HEK293 (cell line): ENCODE measurements around the gene MAGI2.

ENCODE experiments used
- BCL11B ChIP-seq: fragments of 450-650 bp; formaldehyde crosslinking; IDR thresholded peaks from 2 replicates; pipeline ENCODE4 v1.5.1; 2016; ENCODE audit warnings: low read depth, missing biosample characterization, missing genetic modification characterization
- EGR2 ChIP-seq: fragments of 450-650 bp; formaldehyde crosslinking; IDR thresholded peaks from 2 replicates; pipeline ENCODE4 v1.5.1; 2016; ENCODE audit warnings: low read depth, missing biosample characterization, missing genetic modification characterization
- HOXA7 ChIP-seq: sonication (generic); formaldehyde crosslinking; IDR thresholded peaks from 2 replicates; pipeline ENCODE4 v1.8.1; 2022; ENCODE audit warnings: missing genetic modification reagents, borderline replicate concordance
- KLF8 ChIP-seq: fragments of 450-650 bp; formaldehyde crosslinking; IDR thresholded peaks from 2 replicates; pipeline ENCODE4 v1.5.1; 2016; ENCODE audit warnings: missing biosample characterization, missing genetic modification characterization
- MZF1 ChIP-seq: fragments of 450-650 bp; formaldehyde crosslinking; IDR thresholded peaks from 2 replicates; pipeline ENCODE4 v1.5.1; 2017; ENCODE audit warnings: missing biosample characterization, missing genetic modification characterization, borderline replicate concordance
- OVOL3 ChIP-seq: fragments of 450-650 bp; formaldehyde crosslinking; IDR thresholded peaks from 2 replicates; pipeline ENCODE4 v1.5.1; 2016; ENCODE audit warnings: missing biosample characterization, missing genetic modification characterization
- SP2 ChIP-seq: fragments of 450-650 bp; formaldehyde crosslinking; IDR thresholded peaks from 2 replicates; pipeline ENCODE4 v1.5.1; 2016; ENCODE audit warnings: missing biosample characterization, missing genetic modification characterization
- SP3 ChIP-seq: fragments of 450-650 bp; formaldehyde crosslinking; IDR thresholded peaks from 2 replicates; pipeline ENCODE4 v1.5.1; 2016; ENCODE audit warnings: missing biosample characterization, missing genetic modification characterization
- ZBTB8A ChIP-seq: fragments of 450-650 bp; formaldehyde crosslinking; IDR thresholded peaks from 2 replicates; pipeline ENCODE4 v1.5.1; 2016; ENCODE audit warnings: missing biosample characterization, missing genetic modification characterization
- ZEB2 ChIP-seq: fragments of 450-650 bp; formaldehyde crosslinking; IDR thresholded peaks from 2 replicates; pipeline ENCODE4 v1.5.1; 2016; ENCODE audit warnings: missing biosample characterization, missing genetic modification characterization
- ZFHX2 ChIP-seq: fragments of 450-650 bp; formaldehyde crosslinking; conservative IDR thresholded peaks from 2 replicates; pipeline ENCODE4 v1.5.1; 2016; ENCODE audit warnings: missing biosample characterization, missing genetic modification characterization
- ZFP41 ChIP-seq: fragments of 450-650 bp; formaldehyde crosslinking; IDR thresholded peaks from 2 replicates; pipeline ENCODE4 v1.5.1; 2016; ENCODE audit warnings: missing biosample characterization, missing genetic modification characterization, borderline replicate concordance
- ZNF155 ChIP-seq: fragments of 450-650 bp; formaldehyde crosslinking; IDR thresholded peaks from 2 replicates; pipeline ENCODE4 v1.5.1; 2016; ENCODE audit warnings: missing biosample characterization, missing genetic modification characterization
- ZNF23 ChIP-seq: fragments of 450-650 bp; formaldehyde crosslinking; IDR thresholded peaks from 2 replicates; pipeline ENCODE4 v1.5.1; 2016; ENCODE audit warnings: missing biosample characterization, missing genetic modification characterization, borderline replicate concordance
- ZNF239 ChIP-seq: fragments of 450-650 bp; formaldehyde crosslinking; IDR thresholded peaks from 2 replicates; pipeline ENCODE4 v1.5.1; 2016; ENCODE audit warnings: missing biosample characterization, missing genetic modification characterization
- ZNF335 ChIP-seq: fragments of 450-650 bp; formaldehyde crosslinking; conservative IDR thresholded peaks from 2 replicates; pipeline ENCODE4 v1.5.1; 2016; ENCODE audit warnings: missing biosample characterization, missing genetic modification characterization
- ZNF350 ChIP-seq: fragments of 450-650 bp; formaldehyde crosslinking; IDR thresholded peaks from 2 replicates; pipeline ENCODE4 v1.5.0; 2017; ENCODE audit warnings: missing biosample characterization, mild to moderate bottlenecking, missing genetic modification characterization
- ZNF366 ChIP-seq: fragments of 450-650 bp; formaldehyde crosslinking; conservative IDR thresholded peaks from 2 replicates; pipeline ENCODE4 v1.5.1; 2016; ENCODE audit warnings: missing biosample characterization, missing genetic modification characterization
- ZNF426 ChIP-seq: fragments of 450-650 bp; formaldehyde crosslinking; IDR thresholded peaks from 2 replicates; pipeline ENCODE4 v1.5.1; 2017; ENCODE audit warnings: missing biosample characterization, missing genetic modification characterization, mild to moderate bottlenecking, inconsistent platforms, moderate library complexity
- ZNF549 ChIP-seq: fragments of 450-650 bp; IDR thresholded peaks from 2 replicates; pipeline ENCODE4 v1.5.1; 2018; ENCODE audit warnings: missing biosample characterization, missing genetic modification characterization, mild to moderate bottlenecking, inconsistent platforms, moderate library complexity
- ZNF555 ChIP-seq: fragments of 450-650 bp; formaldehyde crosslinking; conservative IDR thresholded peaks from 2 replicates; pipeline ENCODE4 v1.5.1; 2017; ENCODE audit warnings: missing biosample characterization, mild to moderate bottlenecking, missing genetic modification characterization, inconsistent platforms
- ZNF610 ChIP-seq: fragments of 450-650 bp; formaldehyde crosslinking; IDR thresholded peaks from 2 replicates; pipeline ENCODE4 v1.5.1; 2016; ENCODE audit warnings: missing biosample characterization, missing genetic modification characterization, borderline replicate concordance
- ZNF660 ChIP-seq: fragments of 450-650 bp; IDR thresholded peaks from 2 replicates; pipeline ENCODE4 v1.5.1; 2018; ENCODE audit warnings: missing biosample characterization, mild to moderate bottlenecking, missing genetic modification characterization
- ZNF747 ChIP-seq: fragments of 450-650 bp; formaldehyde crosslinking; IDR thresholded peaks from 2 replicates; pipeline ENCODE4 v1.5.1; 2016; ENCODE audit warnings: missing biosample characterization, missing genetic modification characterization
- ZNF791 ChIP-seq: fragments of 450-650 bp; formaldehyde crosslinking; IDR thresholded peaks from 2 replicates; pipeline ENCODE4 v1.5.1; 2016; ENCODE audit warnings: missing biosample characterization, missing genetic modification characterization
- ZNF837 ChIP-seq: fragments of 450-650 bp; formaldehyde crosslinking; IDR thresholded peaks from 2 replicates; pipeline ENCODE4 v1.5.1; 2016; ENCODE audit warnings: missing biosample characterization, missing genetic modification characterization
- TF ChIP-seq, protein P1 (sequence below): fragments of 450-650 bp; formaldehyde crosslinking; IDR thresholded peaks from 2 replicates; pipeline ENCODE4 v1.5.1; 2016; ENCODE audit warnings: missing biosample characterization, missing genetic modification characterization
- TF ChIP-seq, protein P2 (sequence below): fragments of 450-650 bp; formaldehyde crosslinking; IDR thresholded peaks from 2 replicates; pipeline ENCODE4 v1.5.1; 2016; ENCODE audit warnings: missing biosample characterization, missing genetic modification characterization
- TF ChIP-seq, protein P3 (sequence below): fragments of 450-650 bp; formaldehyde crosslinking; IDR thresholded peaks from 2 replicates; pipeline ENCODE4 v1.5.1; 2016; ENCODE audit warnings: missing biosample characterization, missing genetic modification characterization
- TF ChIP-seq, protein P4 (sequence below): fragments of 450-650 bp; IDR thresholded peaks from 2 replicates; pipeline ENCODE4 v1.5.1; 2018; ENCODE audit warnings: missing biosample characterization, mild to moderate bottlenecking, missing genetic modification characterization
- TF ChIP-seq, protein P5 (sequence below): fragments of 450-650 bp; formaldehyde crosslinking; IDR thresholded peaks from 2 replicates; pipeline ENCODE4 v1.5.1; 2017; ENCODE audit warnings: missing biosample characterization, missing genetic modification characterization

Gene MAGI2

DNA sequence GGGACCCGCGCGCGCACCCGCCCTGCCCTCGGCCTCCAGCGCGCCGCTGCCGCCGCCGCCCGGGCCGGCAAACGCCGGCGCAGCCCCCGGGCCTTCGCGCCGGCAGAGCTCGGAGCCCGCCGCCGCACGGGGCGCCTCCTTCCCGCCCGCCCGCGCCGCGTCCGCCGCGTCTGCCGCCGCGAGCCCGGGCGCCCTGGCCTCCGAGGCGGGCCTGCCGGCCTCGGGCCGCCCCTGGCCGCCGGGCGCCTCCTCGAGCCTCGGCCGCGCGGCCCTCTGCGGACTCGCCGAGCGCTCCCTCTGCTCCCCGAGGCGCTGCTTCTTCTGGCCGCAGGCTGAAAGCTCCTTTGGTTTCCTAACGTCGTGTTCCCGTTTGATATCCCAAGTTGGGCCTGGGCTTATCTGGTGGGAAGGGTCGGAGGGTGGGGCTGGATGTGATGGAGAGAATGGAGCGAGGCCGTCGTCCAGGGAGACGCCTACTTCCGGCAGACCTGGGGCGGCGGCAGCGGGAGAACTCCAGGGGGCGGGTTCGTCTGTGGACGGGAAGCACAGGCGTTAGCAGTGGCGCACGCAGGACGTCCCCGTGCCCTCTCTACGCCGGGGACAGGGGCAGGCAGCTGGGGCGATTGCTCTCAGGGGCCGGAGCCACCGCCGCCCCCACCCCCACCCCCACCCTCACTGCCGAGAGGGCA is 1433.9 kb downstream of the MAGI2 start (continued):
- TF ChIP-seq ZNF791 (tag by site-specific recombination) (no peak), EGR2 (no peak), ZNF747 (tag by site-specific recombination) (no peak), ZNF660 (tag by site-specific recombination) (peak; percentile 80), MZF1 (no peak), ZBTB8A (tag by site-specific recombination) (no peak), ZNF555 (tag by site-specific recombination) (no peak), ZNF350 (tag by site-specific recombination) (no peak), KLF8 (tag by site-specific recombination) (peak; percentile 80), ZNF335 (tag by site-specific recombination) (no peak), ZNF610 (no peak), ZNF837 (no peak), ZNF239 (no peak), ZFP41 (tag by site-specific recombination) (no peak), SP3 (peak; percentile 75), ZNF155 (tag by site-specific recombination) (no peak), HOXA7 (CRISPR knock-in tag) (no peak), ZNF549 (no peak), OVOL3 (tag by site-specific recombination) (no peak), ZNF23 (tag by site-specific recombination) (no peak), ZFHX2 (tag by site-specific recombination) (no peak), ZNF366 (tag by site-specific recombination) (peak; percentile 97), BCL11B (no peak), SP2 (tag by site-specific recombination) (peak; percentile 84), ZNF426 (tag by site-specific recombination) (no peak), ZEB2 (tag by site-specific recombination) (peak; percentile 20; the same call in 1 of the 2 replicates)
- TF ChIP-seq, protein P1, sequence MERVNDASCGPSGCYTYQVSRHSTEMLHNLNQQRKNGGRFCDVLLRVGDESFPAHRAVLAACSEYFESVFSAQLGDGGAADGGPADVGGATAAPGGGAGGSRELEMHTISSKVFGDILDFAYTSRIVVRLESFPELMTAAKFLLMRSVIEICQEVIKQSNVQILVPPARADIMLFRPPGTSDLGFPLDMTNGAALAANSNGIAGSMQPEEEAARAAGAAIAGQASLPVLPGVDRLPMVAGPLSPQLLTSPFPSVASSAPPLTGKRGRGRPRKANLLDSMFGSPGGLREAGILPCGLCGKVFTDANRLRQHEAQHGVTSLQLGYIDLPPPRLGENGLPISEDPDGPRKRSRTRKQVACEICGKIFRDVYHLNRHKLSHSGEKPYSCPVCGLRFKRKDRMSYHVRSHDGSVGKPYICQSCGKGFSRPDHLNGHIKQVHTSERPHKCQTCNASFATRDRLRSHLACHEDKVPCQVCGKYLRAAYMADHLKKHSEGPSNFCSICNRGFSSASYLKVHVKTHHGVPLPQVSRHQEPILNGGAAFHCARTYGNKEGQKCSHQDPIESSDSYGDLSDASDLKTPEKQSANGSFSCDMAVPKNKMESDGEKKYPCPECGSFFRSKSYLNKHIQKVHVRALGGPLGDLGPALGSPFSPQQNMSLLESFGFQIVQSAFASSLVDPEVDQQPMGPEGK (tag by site-specific recombination) = peak; percentile 65; the same call in 1 of the 2 replicates
- TF ChIP-seq, protein P2, sequence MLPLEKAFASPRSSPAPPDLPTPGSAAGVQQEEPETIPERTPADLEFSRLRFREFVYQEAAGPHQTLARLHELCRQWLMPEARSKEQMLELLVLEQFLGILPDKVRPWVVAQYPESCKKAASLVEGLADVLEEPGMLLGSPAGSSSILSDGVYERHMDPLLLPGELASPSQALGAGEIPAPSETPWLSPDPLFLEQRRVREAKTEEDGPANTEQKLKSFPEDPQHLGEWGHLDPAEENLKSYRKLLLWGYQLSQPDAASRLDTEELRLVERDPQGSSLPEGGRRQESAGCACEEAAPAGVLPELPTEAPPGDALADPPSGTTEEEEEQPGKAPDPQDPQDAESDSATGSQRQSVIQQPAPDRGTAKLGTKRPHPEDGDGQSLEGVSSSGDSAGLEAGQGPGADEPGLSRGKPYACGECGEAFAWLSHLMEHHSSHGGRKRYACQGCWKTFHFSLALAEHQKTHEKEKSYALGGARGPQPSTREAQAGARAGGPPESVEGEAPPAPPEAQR = no peak
- TF ChIP-seq, protein P3, sequence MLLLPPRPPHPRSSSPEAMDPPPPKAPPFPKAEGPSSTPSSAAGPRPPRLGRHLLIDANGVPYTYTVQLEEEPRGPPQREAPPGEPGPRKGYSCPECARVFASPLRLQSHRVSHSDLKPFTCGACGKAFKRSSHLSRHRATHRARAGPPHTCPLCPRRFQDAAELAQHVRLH (tag by site-specific recombination) = no peak
- TF ChIP-seq, protein P4, sequence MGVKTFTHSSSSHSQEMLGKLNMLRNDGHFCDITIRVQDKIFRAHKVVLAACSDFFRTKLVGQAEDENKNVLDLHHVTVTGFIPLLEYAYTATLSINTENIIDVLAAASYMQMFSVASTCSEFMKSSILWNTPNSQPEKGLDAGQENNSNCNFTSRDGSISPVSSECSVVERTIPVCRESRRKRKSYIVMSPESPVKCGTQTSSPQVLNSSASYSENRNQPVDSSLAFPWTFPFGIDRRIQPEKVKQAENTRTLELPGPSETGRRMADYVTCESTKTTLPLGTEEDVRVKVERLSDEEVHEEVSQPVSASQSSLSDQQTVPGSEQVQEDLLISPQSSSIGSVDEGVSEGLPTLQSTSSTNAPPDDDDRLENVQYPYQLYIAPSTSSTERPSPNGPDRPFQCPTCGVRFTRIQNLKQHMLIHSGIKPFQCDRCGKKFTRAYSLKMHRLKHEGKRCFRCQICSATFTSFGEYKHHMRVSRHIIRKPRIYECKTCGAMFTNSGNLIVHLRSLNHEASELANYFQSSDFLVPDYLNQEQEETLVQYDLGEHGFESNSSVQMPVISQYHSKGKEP = no peak
- TF ChIP-seq, protein P5, sequence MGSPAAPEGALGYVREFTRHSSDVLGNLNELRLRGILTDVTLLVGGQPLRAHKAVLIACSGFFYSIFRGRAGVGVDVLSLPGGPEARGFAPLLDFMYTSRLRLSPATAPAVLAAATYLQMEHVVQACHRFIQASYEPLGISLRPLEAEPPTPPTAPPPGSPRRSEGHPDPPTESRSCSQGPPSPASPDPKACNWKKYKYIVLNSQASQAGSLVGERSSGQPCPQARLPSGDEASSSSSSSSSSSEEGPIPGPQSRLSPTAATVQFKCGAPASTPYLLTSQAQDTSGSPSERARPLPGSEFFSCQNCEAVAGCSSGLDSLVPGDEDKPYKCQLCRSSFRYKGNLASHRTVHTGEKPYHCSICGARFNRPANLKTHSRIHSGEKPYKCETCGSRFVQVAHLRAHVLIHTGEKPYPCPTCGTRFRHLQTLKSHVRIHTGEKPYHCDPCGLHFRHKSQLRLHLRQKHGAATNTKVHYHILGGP (tag by site-specific recombination) = no peak
